OCI-M2 (cell line): ENCODE results near the gene TAF6L.
"Not testable (repeated sequence)": the region's sequence is repeated elsewhere in the genome, so short reads cannot be mapped to it uniquely, and the experiment has no call there.

Experiments used
- DNase-seq: peaks from one replicate; lab custom pipeline; 2025; ENCODE audit not compliant: unreplicated experiment; lab: John Stamatoyannopoulos, UW

Gene TAF6L

DNA sequence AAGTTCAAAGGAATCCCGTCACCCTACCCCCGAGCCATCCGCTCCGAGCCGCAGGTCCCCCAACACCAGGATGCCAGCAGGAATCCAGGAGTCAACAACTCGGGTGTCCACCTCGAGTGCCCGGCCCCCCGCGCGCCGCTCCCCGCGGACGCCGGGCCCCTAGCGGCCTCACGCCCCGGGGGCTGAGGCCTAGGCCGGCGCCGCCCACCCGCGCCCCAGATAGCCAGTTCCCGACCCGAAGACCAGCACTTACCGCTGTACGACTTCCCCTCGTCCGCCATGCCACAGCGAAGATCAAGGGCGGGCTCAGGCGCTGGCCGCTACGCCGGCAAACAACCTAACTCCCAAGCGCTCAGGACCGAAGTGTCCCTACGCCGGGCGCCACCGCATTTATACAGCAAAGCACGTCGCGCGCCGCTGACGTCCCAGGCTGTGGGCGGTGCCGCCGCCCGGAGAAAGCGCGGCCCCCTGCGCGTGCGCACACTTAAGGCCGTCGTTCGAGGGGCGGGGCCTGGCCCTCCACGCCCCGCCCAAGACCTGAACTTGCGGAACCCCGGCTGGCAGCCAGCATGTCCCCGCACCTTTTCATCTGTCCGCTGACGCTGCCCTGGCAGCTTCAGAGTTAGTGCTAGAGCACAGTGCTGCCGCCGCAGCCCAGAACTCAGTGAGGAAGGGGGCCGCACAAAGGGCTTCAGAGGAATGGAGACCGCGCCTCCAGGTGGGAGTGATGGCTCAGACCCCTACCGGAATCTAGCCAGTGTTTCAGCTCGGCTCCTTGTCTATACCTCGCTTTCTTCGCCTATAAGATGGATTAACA is 34.1 kb downstream of the TAF6L start, which contains the start of gene NXF1:
Gene NXF1, minus strand, starts transcription at position 365 of the 817 bp plus-strand sequence. Its CDS starts 84 bp downstream, at position 281.
- DNase-seq: peak; percentile 65

DNA sequence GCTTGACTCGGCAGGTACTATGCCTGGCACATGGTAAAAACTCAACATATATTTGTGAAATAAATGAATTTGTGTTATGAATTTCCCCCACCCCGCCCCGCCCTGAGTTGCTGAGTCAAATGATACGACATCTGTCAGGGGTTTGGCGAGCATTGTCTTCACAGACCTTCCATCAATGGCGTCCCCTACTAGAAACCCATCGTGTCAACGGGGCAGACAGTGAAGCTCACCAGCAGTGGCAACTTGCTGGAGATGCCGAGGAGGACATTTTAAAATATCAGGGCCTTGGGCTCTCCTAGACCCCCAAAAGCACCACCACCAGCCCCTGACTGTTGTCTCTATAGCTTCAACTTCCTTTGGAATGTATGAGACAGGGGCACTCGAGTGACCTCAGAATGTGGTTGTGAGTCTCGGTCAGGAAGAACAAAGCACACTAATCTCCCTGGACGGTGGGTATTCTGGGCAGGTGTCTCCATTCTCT is 34.8 kb downstream of the TAF6L start:
- DNase-seq: no peak

GRCh38 chr11:62806611-62807121 is 35.5 kb downstream of the TAF6L start:
- no peak for DNase-seq

DNA sequence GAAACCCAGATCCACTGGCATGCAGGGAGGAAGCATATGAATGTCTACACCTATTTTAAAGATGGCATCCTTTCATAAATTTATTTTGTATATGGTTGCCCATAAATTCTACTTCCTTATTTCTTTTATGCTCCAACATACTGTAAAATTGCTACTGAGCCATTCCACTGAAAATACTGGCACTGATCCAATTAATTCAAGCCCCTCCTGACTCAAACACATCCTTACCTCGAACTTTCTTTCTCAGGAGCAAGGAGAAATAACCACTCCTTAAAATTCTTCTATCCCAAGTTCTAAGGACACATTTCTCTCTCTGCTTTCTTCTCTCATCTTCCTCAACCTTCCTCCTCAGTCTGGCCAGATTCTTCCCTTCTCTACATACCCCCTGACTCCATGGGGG is 39.6 kb downstream of the TAF6L start:
- no peak for DNase-seq

DNA sequence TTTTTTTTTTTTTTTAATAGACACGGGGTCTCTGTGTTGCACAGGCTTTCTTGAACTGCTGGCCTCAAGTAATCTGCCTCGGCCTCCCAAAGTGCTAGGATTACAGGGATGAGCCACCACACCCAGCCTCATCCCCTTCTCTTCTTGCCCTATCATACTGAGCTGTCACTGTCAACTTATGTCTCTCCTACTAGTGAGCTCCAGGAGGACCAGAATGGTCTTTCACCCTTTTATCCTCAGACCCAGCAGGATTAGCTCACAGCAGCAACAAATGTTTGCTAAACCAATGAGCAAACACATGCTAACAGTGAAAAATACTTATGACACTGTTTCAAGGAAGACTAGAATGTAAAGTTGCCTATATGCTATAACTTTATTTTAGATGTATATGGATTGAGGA is 40.5 kb downstream of the TAF6L start:
- DNase-seq: no peak

DNA sequence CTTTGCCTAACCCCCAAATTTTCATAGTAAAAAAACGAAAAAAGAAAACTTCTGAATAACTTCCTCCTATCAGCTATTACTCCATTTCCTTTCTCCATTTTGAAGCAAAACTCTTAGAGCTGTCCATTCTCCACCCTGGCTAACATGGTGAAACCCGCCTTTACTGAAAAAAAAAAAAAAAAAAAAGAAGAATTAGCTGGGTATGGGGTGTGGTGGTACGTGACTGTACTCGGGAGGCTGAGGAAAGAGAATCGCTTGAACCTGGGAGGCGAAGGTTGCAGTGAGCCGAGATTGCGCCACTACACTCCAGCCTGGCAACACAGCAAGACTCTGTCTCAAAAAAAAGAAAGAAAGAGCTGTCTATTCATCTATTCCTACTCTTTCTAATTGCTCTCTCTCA is 45.4 kb downstream of the TAF6L start:
- no peak for DNase-seq

- no peak for DNase-seq
Measured at GRCh38 chr11:62817129-62817528, 45.9 kb downstream of the TAF6L start.

DNA sequence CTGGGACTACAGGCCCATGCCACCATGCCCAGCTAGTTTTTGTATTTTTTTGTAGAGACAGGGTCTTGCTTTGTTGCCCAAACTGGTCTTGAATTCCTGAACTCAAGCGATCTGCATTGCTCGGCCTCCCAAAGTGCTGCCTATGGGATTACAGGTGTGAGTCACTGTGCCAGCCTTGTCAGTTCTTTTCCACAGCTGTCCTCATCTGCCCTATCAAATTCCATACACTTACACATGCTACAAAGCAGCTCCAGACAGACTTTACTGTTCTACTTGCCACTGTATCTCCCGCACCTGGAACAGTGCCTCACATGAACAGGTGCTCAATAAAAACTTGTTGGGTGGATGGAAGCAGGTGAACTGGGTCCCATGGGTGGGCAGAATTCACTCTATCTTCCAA is 52.5 kb downstream of the TAF6L start:
- no peak for DNase-seq

GRCh38 chr11:62828130-62828529 is 56.9 kb downstream of the TAF6L start:
- not testable (repeated sequence) for DNase-seq

- DNase-seq: no peak
Measured at GRCh38 chr11:62830904-62831519, 59.8 kb downstream of the TAF6L start.

GRCh38 chr11:62831520-62832335 is 60.5 kb downstream of the TAF6L start, which contains the start of gene STX5:
STX5 (minus strand) TSS chr11:62832051; CDS start chr11:62831243, 808 bp downstream.
- DNase-seq: peak; percentile 67

DNA sequence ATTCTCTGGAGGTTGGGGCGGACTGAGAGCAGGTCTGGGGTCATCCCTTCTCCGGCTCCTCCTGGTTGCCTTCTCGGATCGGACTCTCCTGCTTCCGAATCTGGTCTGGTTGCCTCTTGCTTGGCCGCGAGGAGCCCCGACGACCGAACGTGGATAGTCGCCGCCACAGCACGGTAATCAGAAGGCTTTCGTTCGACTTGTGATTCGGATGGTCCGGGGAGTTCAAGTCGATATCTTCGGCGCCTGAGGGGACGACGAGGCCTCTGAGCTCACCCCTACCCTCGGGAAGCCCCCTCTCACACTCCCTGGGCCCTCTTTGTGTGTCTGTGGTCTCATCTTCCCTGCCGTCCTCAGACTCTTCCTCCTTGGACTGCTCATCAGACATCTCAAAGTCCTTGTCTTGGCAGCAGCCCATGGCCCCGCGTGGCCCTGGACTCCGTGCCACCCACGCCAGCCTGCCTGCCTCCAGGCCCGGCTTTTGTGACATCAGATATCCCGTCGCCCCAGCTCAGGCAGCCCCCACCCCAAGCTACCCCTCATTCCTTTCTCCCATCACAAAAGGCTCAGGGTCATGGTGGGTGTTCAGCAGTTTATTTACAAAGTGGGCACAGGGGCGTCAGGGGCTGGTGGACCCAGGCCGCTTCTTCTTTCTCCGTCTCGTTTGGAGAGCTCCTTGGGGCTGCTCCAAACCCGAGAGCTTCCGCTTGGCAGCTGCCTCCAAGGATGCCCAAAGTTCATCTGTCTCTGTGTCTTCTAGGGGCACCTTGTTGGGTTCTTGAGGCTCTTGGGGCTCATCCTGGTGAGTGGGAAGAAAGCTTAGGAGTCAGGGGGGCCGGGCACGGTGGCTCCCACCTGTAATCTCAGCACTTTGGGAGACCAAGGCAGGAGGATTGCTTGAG is 61.4 kb downstream of the TAF6L start, which contains the start of gene TEX54:
Gene TEX54, minus strand, starts transcription at position 506 of the 899 bp plus-strand sequence.
- no peak for DNase-seq

- DNase-seq: no peak
Measured at GRCh38 chr11:62835336-62835735, 64.1 kb downstream of the TAF6L start.
